MM.1S (cell line): Measurements from ENCODE around the gene CYP27A1.
"Not testable (repeated sequence)": the region's sequence is repeated elsewhere in the genome, so short reads cannot be mapped to it uniquely, and the experiment has no call there.

Experiments used
- DNase-seq: peaks from one replicate; pipeline ENCODE4 v3.0.0-alpha.2; 2015
- H2AFZ ChIP-seq: fragments of 300-600 bp; sonication (generic); 2 replicates; pipeline ENCODE4 v1.6.0; 2016; ENCODE audit warnings: antibody characterized with exemption, low read length
- H3F3A ChIP-seq: fragments of 300-600 bp; sonication (generic); 2 replicates; pipeline ENCODE4 v1.6.1; 2016; ENCODE audit warnings: mild to moderate bottlenecking, antibody characterized with exemption, low read length, moderate library complexity, mixed read lengths; ENCODE audit not compliant: insufficient read depth
- H3K27ac ChIP-seq: fragments of 300-600 bp; sonication (generic); 2 replicates; pipeline ENCODE4 v1.5.1; 2016; ENCODE audit warnings: mild to moderate bottlenecking, low read length
- H3K27me3 ChIP-seq: fragments of 300-600 bp; sonication (generic); replicated peaks from 2 replicates; pipeline ENCODE4 v1.6.0; 2016; ENCODE audit warnings: low read length; ENCODE audit not compliant: insufficient read depth
- H3K36me3 ChIP-seq: fragments of 300-600 bp; sonication (generic); replicated peaks from 2 replicates; pipeline ENCODE4 v1.6.1; 2016; ENCODE audit warnings: mild to moderate bottlenecking, low read length, mixed read lengths; ENCODE audit not compliant: insufficient read depth
- H3K4me1 ChIP-seq: fragments of 300-600 bp; sonication (generic); 2 replicates; pipeline ENCODE4 v1.6.1; 2016; ENCODE audit warnings: low read length, mixed read lengths
- H3K4me2 ChIP-seq: fragments of 300-600 bp; sonication (generic); 2 replicates; pipeline ENCODE4 v1.6.0; 2016; ENCODE audit warnings: low read depth, low read length
- H3K4me3 ChIP-seq: fragments of 300-600 bp; sonication (generic); 2 replicates; pipeline ENCODE4 v1.5.1; 2016; ENCODE audit warnings: low read length, mixed read lengths
- H3K79me2 ChIP-seq: fragments of 300-600 bp; sonication (generic); 2 replicates; pipeline ENCODE4 v1.6.1; 2016; ENCODE audit warnings: mixed run types, low read length, mixed read lengths
- H3K9ac ChIP-seq: fragments of 300-600 bp; sonication (generic); 2 replicates; pipeline ENCODE4 v1.6.1; 2016; ENCODE audit warnings: low read length, mixed read lengths
- H3K9me2 ChIP-seq: fragments of 300-600 bp; sonication (generic); replicated peaks from 2 replicates; pipeline ENCODE4 v1.6.1; 2016; ENCODE audit warnings: mild to moderate bottlenecking, low read length, mixed read lengths; ENCODE audit not compliant: insufficient read depth
- H3K9me3 ChIP-seq: fragments of 300-600 bp; sonication (generic); replicated peaks from 2 replicates; pipeline ENCODE4 v1.6.1; 2016; ENCODE audit warnings: mild to moderate bottlenecking, low read length, mixed read lengths; ENCODE audit not compliant: insufficient read depth
- H4K20me1 ChIP-seq: fragments of 300-600 bp; sonication (generic); 2 replicates; pipeline ENCODE4 v1.6.1; 2016; ENCODE audit warnings: mild to moderate bottlenecking, low read length, moderate library complexity, mixed read lengths; ENCODE audit not compliant: insufficient read depth
- CTCF ChIP-seq: fragments of 300-600 bp; sonication (generic); IDR thresholded peaks from 2 replicates; pipeline ENCODE4 v1.5.1; 2016; ENCODE audit warnings: antibody characterized with exemption, low read length, mixed read lengths
- EZH2 ChIP-seq: fragments of 300-600 bp; sonication (generic); optimal IDR thresholded peaks from 2 replicates; pipeline ENCODE3; 2017; ENCODE audit warnings: low read depth, mild to moderate bottlenecking, antibody characterized with exemption, low read length, mixed read lengths
- EZH2phosphoT487 ChIP-seq: fragments of 300-600 bp; sonication (generic); IDR thresholded peaks from 2 replicates; pipeline ENCODE4 v1.6.1; 2018; ENCODE audit warnings: antibody characterized with exemption, low read length

Gene CYP27A1

GRCh38 chr2:218834685-218835084 is 52.7 kb downstream of the CYP27A1 start:
- DNase-seq, result no peak
- H3K27me3 ChIP-seq, result no peaks in the 10 kb centered on the region
- no peaks in the 10 kb centered on the region for H3K9me3 ChIP-seq
- TF ChIP-seq CTCF (no peak), EZH2 (no peak)
- H3K4me2 ChIP-seq, result no peak overlapping the region
- H2AFZ ChIP-seq, result no peak overlapping the region
- H4K20me1 ChIP-seq, result no peaks in the 10 kb centered on the region
- H3K9ac ChIP-seq, result no peak overlapping the region
- no peaks in the 10 kb centered on the region for H3K36me3 ChIP-seq
- no peaks in the 10 kb centered on the region for H3K4me1 ChIP-seq
- no peak overlapping the region for H3K4me3 ChIP-seq
- no peak overlapping the region for H3K27ac ChIP-seq
- H3K79me2 ChIP-seq, result no peaks in the 10 kb centered on the region
- no peaks in the 10 kb centered on the region for H3F3A ChIP-seq
- no peaks in the 10 kb centered on the region for H3K9me2 ChIP-seq

DNA sequence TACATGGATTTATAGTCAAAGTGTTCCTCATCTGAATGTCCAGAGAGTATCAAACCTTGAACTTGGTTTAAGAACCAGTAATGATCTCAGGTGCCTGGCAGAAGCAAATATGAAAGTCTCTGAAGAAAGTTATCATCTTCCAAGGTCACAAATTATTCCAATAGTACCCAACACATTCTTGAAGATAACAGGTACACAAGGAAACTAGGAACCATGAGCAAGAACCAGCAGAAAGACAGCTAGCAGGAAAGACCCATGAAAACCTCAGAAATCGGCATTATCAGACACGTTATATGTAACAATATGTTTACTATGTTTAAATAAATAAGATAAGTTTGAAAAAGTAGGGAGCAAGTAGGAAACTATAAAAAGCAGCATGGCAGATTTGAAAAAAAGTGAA is 55.5 kb downstream of the CYP27A1 start:
- Histone ChIP-seq H3K9ac (no peak overlapping the region), H3F3A (no peaks in the 10 kb centered on the region), H3K27ac (no peak overlapping the region), H3K36me3 (no peaks in the 10 kb centered on the region), H3K9me2 (no peaks in the 10 kb centered on the region), H3K4me1 (no peaks in the 10 kb centered on the region), H4K20me1 (no peaks in the 10 kb centered on the region), H3K4me2 (no peak overlapping the region), H2AFZ (no peak overlapping the region), H3K4me3 (no peak overlapping the region), H3K79me2 (no peaks in the 10 kb centered on the region), H3K9me3 (no peaks in the 10 kb centered on the region), H3K27me3 (no peaks in the 10 kb centered on the region)
- no peak for DNase-seq
- TF ChIP-seq EZH2, result no peak
- TF ChIP-seq CTCF, result no peak
- TF ChIP-seq EZH2phosphoT487, result no peak

DNA sequence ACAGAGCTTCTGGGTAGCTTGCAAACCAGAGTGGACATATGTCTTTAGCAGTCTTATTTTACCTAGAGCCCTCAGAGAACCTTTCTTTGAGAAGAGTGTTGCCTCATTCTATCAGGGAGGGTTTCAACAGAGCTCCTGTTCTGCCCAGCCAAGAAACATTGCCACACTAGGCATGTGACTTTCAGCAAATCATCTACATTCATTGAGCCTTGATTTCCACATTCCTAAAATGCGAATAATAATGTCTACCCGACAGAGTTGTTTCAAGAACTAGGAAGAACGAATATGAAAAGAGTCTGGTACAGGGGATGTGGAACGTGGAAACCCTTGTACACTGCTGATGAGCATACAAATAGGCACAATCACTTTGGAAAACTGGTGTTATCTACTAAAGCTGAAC is 57.5 kb downstream of the CYP27A1 start:
- no peaks in the 10 kb centered on the region for H4K20me1 ChIP-seq
- H3K27me3 ChIP-seq, result peaks cover 5% of the 10 kb centered on the region
- DNase-seq, result no peak
- H3K9ac ChIP-seq, result no peak overlapping the region
- no peaks in the 10 kb centered on the region for H3K4me1 ChIP-seq
- TF ChIP-seq EZH2, result no peak
- no peak for TF ChIP-seq CTCF
- no peak for TF ChIP-seq EZH2phosphoT487
- no peaks in the 10 kb centered on the region for H3K79me2 ChIP-seq
- H3K27ac ChIP-seq, result no peak overlapping the region
- H3K36me3 ChIP-seq, result no peaks in the 10 kb centered on the region
- H3K9me2 ChIP-seq, result no peaks in the 10 kb centered on the region
- H3F3A ChIP-seq, result no peaks in the 10 kb centered on the region
- H2AFZ ChIP-seq, result no peak overlapping the region
- H3K4me3 ChIP-seq, result no peak overlapping the region
- H3K4me2 ChIP-seq, result no peak overlapping the region
- no peaks in the 10 kb centered on the region for H3K9me3 ChIP-seq

DNA sequence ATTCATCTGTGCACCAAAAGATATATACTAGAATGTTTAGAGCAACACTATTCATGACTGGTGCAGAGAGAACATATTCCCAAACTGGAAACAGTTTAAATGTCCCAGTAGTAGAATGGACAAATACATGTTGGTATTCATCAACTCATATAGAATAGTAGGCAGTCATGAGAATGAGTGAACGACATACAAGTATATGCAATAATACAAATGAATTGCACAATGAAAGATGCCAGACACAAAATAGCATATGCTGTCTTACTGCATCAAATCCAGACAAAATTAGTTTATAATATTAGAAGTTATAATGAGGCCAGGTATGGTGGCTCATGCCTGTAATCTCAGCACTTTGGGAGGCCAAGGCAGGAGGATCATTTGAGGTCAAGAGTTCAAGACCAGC is 57.9 kb downstream of the CYP27A1 start:
- Histone ChIP-seq H3K4me3 (no peak overlapping the region), H3K36me3 (no peaks in the 10 kb centered on the region), H4K20me1 (no peaks in the 10 kb centered on the region), H3K27ac (no peak overlapping the region), H3K4me1 (no peaks in the 10 kb centered on the region), H3K4me2 (no peak overlapping the region), H3K9me3 (no peaks in the 10 kb centered on the region), H3K9me2 (no peaks in the 10 kb centered on the region), H3K9ac (no peak overlapping the region), H3F3A (no peaks in the 10 kb centered on the region), H3K79me2 (no peaks in the 10 kb centered on the region), H2AFZ (no peak overlapping the region), H3K27me3 (peaks cover 9% of the 10 kb centered on the region)
- DNase-seq, result no peak
- TF ChIP-seq CTCF, result no peak
- TF ChIP-seq EZH2phosphoT487, result no peak
- TF ChIP-seq EZH2, result no peak

DNA sequence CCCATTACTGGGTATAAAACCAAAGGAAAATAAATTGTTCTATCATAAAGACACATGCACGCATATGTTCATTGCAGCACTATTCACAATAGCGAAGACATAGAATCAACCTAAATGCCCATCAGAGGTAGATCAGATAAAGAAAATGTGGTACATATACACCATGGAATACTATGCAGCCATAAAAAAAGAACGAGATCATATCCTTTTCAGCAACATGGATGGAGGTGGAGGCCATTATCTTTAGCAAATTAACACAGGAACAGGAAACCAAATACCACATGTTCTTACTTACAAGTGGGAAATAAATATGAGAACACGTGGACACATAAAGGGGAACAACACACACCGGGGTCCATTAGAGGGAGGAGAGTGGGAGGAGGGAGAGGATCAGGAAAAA is 62.4 kb downstream of the CYP27A1 start:
- H3K27ac ChIP-seq, H3K27me3 ChIP-seq, H3K36me3 ChIP-seq, H4K20me1 ChIP-seq, H3K4me1 ChIP-seq, H3K9me3 ChIP-seq, H3K4me2 ChIP-seq, H3F3A ChIP-seq, DNase-seq, H3K79me2 ChIP-seq, H3K4me3 ChIP-seq, H3K9ac ChIP-seq, H3K9me2 ChIP-seq, H2AFZ ChIP-seq: not testable (repeated sequence)
